SU-DHL-6 (cell line): ENCODE measurements around the gene LRRC3B.

Source experiments
- EZH2phosphoT487 ChIP-seq: fragments of 200-600 bp; sonication (generic), shearing (Covaris generic); conservative IDR thresholded peaks from 2 replicates; pipeline ENCODE4 v1.6.1; 2018; ENCODE audit warnings: mild to moderate bottlenecking, antibody characterized with exemption, low read length, moderate library complexity, mixed read lengths
- TF ChIP-seq, protein P1 (sequence below): fragments of 200-600 bp; sonication (generic); IDR thresholded peaks from one replicate; pipeline ENCODE4 v1.5.1; 2017; ENCODE audit warnings: antibody characterized with exemption, mild to moderate bottlenecking, low read length, moderate library complexity; ENCODE audit not compliant: insufficient read depth, poor library complexity, severe bottlenecking

DNA sequence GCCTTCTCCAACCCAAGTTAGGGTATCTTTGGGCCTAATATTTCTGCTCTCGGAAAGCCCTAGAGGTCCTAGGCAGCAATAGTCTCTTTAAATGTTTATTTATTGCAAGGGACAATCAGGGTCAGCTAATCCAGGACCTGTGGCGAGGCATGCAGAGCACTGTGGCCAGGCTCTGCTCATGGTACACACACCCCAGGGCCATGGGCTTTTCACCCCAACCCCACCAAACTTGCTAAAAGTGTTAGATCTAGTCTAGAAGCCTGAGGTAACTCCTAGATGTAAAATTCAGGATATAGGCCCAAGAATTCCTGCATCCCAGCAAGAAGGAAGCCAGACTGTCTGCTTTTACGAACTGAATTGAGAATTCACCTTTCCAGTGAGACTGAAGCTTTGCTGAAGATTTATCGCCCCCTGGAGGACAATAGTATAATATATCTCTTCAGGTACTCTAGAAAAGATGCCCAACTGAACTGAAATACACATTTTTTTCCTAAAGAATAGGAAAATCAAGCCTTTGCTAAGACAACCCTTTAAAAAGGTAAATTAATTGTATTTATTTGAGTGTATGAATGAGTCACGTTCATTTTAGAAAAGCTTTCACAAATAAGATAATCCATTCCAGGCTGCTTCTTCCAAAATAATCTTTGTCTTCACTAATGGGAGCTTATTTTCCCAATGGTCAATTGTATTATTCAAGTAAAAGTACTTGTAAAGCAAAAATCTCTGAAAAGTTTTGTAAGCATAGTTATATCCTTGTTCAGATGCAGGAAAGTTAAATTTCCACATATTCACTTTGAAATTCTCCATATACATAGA is 89.8 kb downstream of the LRRC3B start:
- TF ChIP-seq, protein P1, sequence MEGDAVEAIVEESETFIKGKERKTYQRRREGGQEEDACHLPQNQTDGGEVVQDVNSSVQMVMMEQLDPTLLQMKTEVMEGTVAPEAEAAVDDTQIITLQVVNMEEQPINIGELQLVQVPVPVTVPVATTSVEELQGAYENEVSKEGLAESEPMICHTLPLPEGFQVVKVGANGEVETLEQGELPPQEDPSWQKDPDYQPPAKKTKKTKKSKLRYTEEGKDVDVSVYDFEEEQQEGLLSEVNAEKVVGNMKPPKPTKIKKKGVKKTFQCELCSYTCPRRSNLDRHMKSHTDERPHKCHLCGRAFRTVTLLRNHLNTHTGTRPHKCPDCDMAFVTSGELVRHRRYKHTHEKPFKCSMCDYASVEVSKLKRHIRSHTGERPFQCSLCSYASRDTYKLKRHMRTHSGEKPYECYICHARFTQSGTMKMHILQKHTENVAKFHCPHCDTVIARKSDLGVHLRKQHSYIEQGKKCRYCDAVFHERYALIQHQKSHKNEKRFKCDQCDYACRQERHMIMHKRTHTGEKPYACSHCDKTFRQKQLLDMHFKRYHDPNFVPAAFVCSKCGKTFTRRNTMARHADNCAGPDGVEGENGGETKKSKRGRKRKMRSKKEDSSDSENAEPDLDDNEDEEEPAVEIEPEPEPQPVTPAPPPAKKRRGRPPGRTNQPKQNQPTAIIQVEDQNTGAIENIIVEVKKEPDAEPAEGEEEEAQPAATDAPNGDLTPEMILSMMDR: peak; percentile 42
- TF ChIP-seq EZH2phosphoT487: no peak
